AG04450 (cell line): ENCODE measurements around the gene PRKN. TPM values are rescaled to one million over a fixed set of nuclear protein-coding genes. Genes with fewer than 3 reads are reported as not detected.

Experiments used
- CTCF ChIA-PET: fragments of 300-600, 350-600 bp; formaldehyde crosslinking; extraction: SDS; loops from one replicate; lab custom pipeline; 2022; ENCODE audit warnings: antibody characterized with exemption, inconsistent platforms; lab: Charles Lee
- POLR2A ChIA-PET: fragments of 350-600 bp; formaldehyde crosslinking; extraction: SDS; loops from one replicate; lab custom pipeline; 2021; ENCODE audit warnings: antibody characterized with exemption, inconsistent platforms; lab: Yijun Ruan, JAX
- DNase-seq: peaks from one replicate; pipeline ENCODE4 v3.0.0-alpha.2; 2011; ENCODE audit warnings: low read depth, low spot score
- H3K27ac ChIP-seq: one replicate; pipeline ENCODE4 v1.5.1; 2012; ENCODE audit warnings: low read depth, low read length, control low read depth
- H3K27me3 ChIP-seq: one replicate; pipeline ENCODE4 v1.6.0; 2012; ENCODE audit warnings: low read length; ENCODE audit not compliant: control insufficient read depth, insufficient read depth
- H3K4me3 ChIP-seq: 2 replicates; pipeline ENCODE4 v1.5.1; 2011; ENCODE audit warnings: mild to moderate bottlenecking, low read depth, low read length, control low read depth
- H3K9me3 ChIP-seq: 2 replicates; pipeline ENCODE4 v1.5.1; 2012; ENCODE audit warnings: low read length; ENCODE audit not compliant: control insufficient read depth, insufficient read depth
- CTCF ChIP-seq: IDR thresholded peaks from 2 replicates; pipeline ENCODE4 v1.5.1; 2011; ENCODE audit warnings: low read depth, low read length, control low read depth, inconsistent platforms
- polyA plus RNA-seq: library from polyadenylated mRNA; depleted of rRNA; stranded (reverse); fragments of >200 nt; gene quantifications from 2 replicates; pipeline ENCODE4 v1.2.3, GENCODE V29; 2011

Gene PRKN
- polyA plus RNA-seq, 1 experiment, result not detected

- ChIA-PET CTCF (no interaction called here), POLR2A (no interaction called here)
- peaks cover 24% of the 10 kb centered on the region for H3K9me3 ChIP-seq
- DNase-seq, result no peak
- TF ChIP-seq CTCF, result no peak
- H3K27ac ChIP-seq, result no peak overlapping the region
- H3K4me3 ChIP-seq, result no peak overlapping the region
- no peaks in the 10 kb centered on the region for H3K27me3 ChIP-seq
Observed at GRCh38 chr6:162256361-162256760, 471.2 kb downstream of the PRKN start.

- no peak for TF ChIP-seq CTCF
- no peak for DNase-seq
- Histone ChIP-seq H3K4me3 (no peak overlapping the region), H3K9me3 (peaks cover 13% of the 10 kb centered on the region), H3K27ac (no peak overlapping the region), H3K27me3 (no peaks in the 10 kb centered on the region)
- ChIA-PET POLR2A (no interaction called here), CTCF (no interaction called here)
Observed at GRCh38 chr6:162251257-162251656, 476.3 kb downstream of the PRKN start.

GRCh38 chr6:162249907-162250642 lies 477.5 kb downstream of the PRKN start:
- TF ChIP-seq CTCF, result no peak
- no peaks in the 10 kb centered on the region for H3K27me3 ChIP-seq
- H3K4me3 ChIP-seq, result no peak overlapping the region
- peaks cover 13% of the 10 kb centered on the region for H3K9me3 ChIP-seq
- POLR2A ChIA-PET, result no interaction called here
- no peak for DNase-seq
- CTCF ChIA-PET, result no interaction called here
- no peak overlapping the region for H3K27ac ChIP-seq

- no peak for TF ChIP-seq CTCF
- no peaks in the 10 kb centered on the region for H3K27me3 ChIP-seq
Observed at GRCh38 chr6:162245830-162246420, 481.6 kb downstream of the PRKN start.

GRCh38 chr6:162244031-162244430 lies 483.5 kb downstream of the PRKN start:
- CTCF ChIA-PET, result interaction anchor here (0.6 kb wide), 1 partner anchor 1182 kb away, joined by 4 read pairs; no protein-coding TSS in a partner anchor
- Histone ChIP-seq H3K27me3 (no peaks in the 10 kb centered on the region), H3K4me3 (no peak overlapping the region), H3K27ac (no peak overlapping the region), H3K9me3 (0 out of 2 replicates have a peak, but pooled peaks cover 5% of the 10 kb centered on the region)
- TF ChIP-seq CTCF, result no peak
- POLR2A ChIA-PET, result no interaction called here
- no peak for DNase-seq

More at GRCh38 chr6:162245830-162246420, 481.6 kb downstream of the PRKN start:
- no peak overlapping the region for H3K4me3 ChIP-seq
- ChIA-PET POLR2A (no interaction called here), CTCF (no interaction called here)
- no peak overlapping the region for H3K27ac ChIP-seq
- peaks cover 4% of the 10 kb centered on the region; the same call in 1 of the 2 replicates for H3K9me3 ChIP-seq
- DNase-seq, result no peak
